GM21576 (cell line): ENCODE data around the gene TRABD2B.

ENCODE experiments used
- ATAC-seq: cut with Tn5 transposase; IDR thresholded peaks from one replicate; pipeline ENCODE4 v1.9.1; 2021; ENCODE audit warnings: mild to moderate bottlenecking, moderate library complexity; ENCODE audit not compliant: unreplicated experiment

The TRABD2B gene

GRCh38 chr1:47914218-47914938 lies 82.8 kb downstream of the TRABD2B start:
- no peak for ATAC-seq

DNA sequence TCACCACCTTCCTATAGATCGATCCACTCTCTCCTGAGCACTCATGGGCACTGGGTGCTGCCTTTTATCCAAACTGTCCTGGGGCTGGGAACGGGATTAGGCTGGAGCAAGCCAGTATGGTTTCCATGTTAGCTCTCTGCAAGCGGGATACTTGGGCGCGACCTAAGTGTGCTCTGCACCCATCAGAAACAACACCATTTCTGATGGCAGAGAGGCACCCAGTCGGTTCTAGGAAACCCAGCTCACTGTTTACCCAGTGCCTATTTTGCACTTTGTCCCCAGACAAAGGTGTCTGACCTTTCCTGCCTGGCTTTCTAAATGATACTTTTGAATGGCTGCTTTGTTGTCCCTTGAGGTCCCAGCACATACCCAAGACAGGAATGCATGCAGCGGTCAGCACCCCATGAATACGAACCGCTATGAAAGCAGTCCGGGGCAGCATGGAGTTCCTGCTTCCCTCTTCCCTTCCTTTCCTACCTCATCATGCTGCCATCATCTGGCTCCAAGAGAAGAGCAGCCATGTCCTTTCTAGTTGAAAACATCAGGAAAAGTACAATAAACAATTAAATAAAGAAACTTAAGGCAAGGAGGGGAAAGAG lies 83.9 kb downstream of the TRABD2B start:
- no peak for ATAC-seq

DNA sequence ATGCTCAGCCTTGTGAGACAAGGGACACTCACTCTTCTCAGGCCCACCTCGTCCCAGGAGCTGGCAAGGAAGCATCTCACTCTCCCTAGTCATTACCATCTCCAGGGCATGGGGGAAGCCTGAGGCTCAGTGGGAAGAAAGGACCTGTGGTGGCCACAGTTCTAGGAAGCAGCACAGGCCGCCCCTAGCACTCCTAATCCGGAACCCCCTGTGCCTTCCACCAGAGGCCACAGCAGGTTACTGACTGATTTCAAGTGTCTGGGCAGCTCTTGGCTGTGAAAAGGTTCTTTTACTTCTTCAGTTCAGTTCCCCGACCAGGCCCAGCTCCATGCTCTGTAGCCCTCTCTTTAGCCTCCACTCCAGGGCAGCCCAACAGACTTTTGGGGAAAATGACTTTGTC lies 84.4 kb downstream of the TRABD2B start:
- no peak for ATAC-seq

DNA sequence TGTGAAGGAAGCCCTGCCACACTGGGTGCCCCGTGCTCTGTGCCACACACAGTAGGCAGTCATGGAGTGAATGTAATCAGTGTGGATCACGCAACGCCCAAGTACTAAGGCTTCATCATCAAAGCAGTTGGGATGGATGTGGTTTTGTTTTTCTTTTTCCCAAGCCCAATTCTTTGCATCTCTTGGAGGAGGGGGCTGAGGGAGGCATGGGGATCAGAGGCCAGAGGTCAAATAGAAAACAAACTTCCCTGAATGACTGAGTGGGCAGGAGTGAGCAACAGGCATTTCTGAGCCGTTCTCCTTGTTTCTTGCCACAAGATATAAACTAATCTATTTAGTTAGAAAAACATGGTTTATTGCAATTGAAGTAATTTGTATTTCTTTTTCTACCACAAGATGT lies 85.3 kb downstream of the TRABD2B start:
- no peak for ATAC-seq

GRCh38 chr1:47911424-47911823 lies 85.8 kb downstream of the TRABD2B start:
- ATAC-seq, result no peak

- no peak for ATAC-seq
Observed at GRCh38 chr1:47908258-47908657, 88.9 kb downstream of the TRABD2B start.

GRCh38 chr1:47907177-47907528 lies 90.0 kb downstream of the TRABD2B start:
- ATAC-seq, result no peak

GRCh38 chr1:47906527-47907176 lies 90.5 kb downstream of the TRABD2B start:
- no peak for ATAC-seq

- no peak for ATAC-seq
Observed at GRCh38 chr1:47906009-47906432, 91.2 kb downstream of the TRABD2B start.

- ATAC-seq, result no peak
Observed at GRCh38 chr1:47903723-47904122, 93.5 kb downstream of the TRABD2B start.

- ATAC-seq, result no peak
Observed at GRCh38 chr1:47901001-47901575, 96.1 kb downstream of the TRABD2B start.

- no peak for ATAC-seq
Observed at GRCh38 chr1:47898133-47898845, 98.9 kb downstream of the TRABD2B start.

DNA sequence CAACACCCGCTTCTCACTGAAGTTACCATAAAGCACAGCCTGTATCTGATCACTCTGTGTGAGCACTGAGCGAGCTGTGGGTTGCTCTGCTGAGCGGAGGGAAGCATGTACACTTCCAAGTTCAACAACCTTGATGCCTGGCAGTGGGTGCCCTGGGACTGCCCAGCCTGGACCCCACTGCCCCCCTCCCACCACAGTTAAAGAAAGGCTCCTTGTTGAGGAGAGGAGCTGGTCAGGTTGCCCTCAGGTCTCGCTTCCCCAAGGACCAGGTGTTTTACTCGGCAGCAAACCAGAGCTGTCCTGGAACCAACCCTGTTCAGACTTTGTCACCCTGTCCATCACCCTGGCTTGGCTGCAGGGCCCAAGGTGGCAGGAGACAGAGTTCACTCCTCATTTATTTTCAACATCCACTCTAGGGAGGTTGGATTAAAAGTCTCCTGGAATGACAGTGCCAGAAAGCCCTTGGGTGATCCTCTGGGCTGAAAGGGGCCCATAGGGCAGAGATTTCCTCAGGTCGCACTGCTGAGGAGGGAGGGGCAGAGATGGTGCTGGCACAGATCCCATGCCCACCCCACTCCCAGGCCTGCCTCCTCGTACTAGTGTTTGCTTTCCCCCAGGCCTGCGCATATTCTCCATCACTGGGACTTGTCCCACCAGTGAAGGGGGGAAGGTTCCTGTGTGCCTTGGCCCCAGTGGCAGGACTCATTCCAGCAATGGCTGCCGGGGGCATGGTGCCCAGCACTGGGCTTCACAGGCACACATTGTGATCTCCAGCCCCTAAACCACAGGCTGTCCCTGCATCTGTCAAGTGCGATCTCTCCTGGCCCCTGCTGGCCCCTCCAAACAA lies 101.7 kb downstream of the TRABD2B start:
- ATAC-seq, result no peak

DNA sequence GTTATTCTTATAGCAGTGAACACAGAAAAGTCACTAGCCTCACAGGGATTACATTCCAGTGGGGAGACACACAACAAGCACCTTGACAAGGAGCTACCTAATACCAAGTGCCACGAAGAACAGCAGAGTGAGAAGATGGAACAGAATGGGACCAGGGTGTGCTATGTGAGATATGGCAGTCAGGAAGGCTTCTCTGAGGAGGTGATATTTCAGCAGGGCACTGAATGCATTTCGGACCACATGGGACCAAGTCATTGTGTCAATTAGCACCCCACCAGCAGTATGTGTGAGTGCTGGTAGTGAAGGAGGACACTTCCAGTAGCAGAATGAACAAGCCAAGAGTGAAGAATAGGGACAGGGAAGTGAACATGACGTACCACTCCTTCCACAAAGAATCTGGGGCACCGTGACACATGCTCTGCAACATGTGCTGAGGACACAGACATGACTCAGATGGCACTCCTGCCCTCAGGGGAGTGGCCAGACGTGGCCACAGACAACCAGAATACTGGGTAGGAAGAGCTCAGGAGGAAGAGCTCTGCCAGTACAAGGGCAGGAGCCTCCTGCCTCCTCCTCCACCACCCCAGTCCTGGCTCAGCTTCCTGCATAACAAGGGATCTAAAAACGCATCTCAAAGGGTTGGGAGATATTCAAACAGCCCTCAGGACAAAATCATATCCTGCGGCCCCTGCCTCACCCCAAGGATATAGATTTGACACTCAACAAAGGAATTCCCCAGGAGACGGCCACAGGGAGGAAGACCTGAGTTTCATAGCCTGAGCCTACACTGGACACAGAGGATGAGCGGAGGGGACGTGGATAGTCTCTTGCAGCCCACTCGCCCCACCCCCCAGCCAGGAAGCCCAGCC lies 102.5 kb downstream of the TRABD2B start:
- ATAC-seq, result no peak

GRCh38 chr1:47893412-47893811 lies 103.8 kb downstream of the TRABD2B start:
- ATAC-seq, result no peak

DNA sequence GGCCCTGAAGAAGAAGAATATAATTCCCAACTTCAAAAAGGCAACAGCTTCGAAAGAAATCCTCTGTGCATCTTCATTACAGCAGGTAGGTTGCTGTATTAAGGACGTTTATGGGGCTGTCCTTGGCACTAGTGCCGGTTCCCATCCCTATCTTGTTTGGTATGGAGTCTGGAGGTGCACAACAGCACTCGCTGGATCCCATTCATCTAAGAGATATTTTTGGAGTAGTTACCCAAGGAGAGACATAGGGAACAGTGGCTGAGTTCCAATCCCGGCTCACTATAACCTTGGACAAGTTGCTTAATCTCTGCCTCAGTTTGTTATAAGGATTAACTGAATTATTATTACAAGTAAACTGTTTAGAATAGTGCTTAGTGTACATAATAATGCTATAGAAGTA lies 106.4 kb downstream of the TRABD2B start:
- ATAC-seq, result no peak

GRCh38 chr1:47888294-47888629 lies 108.9 kb downstream of the TRABD2B start:
- ATAC-seq, result no peak

DNA sequence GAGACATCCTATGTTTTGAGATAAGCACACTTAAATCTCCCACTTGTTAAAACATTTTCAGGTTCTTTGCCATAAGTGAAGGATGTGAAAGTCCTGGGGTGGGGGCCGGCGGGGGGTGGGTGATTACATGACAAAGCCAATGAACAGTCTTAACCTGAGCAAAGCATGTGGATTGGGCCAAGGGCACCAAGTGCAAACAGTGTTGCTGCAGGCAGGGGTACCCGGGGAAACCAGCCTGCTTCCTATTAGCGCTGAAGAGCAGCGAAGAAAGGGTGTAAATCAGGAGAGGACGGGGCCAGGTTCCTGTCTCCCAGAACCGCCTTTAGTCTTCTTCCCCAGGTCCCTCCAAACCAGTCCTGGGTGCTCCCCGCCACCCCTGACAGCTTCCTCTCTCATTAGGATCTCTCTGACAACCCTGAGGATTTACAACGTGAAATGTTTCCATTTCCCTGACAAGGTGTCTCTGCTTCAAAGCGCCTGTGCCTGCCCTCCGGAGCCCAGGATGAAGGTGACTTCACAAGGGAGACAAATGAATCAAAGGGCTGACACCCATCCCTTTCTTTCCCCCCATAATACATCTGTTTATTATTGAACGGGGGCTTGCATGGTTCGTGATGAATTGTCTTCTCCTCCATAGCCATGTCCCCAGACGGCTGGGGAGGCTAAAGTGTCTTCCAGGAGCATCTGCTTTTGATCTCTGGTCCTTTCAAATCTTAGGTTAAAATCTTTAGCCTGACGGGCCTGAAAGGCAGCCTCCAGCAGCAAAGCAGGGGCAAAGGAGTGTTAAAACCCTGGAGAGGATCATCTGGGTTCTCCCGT lies 109.5 kb downstream of the TRABD2B start:
- ATAC-seq, result no peak

- no peak for ATAC-seq
Observed at GRCh38 chr1:47887060-47887459, 110.1 kb downstream of the TRABD2B start.
